Body of pancreas (tissue), 4 donors: ENCODE data around the gene DAZAP2. TPM values are rescaled to one million over a fixed set of nuclear protein-coding genes. Genes with fewer than 3 reads are reported as not detected.

Experiments
- ATAC-seq: fragments of 150-250 bp; one replicate; pipeline ENCODE4 v1.9.1; 2016
- DNase-seq, 4 donors: peaks; one replicate each; pipeline ENCODE4 v3.0.0-alpha.2; 2019
- H3K27ac ChIP-seq, 4 donors: fragments of 200-600 bp; sonication (generic); 1 replicate in 3 of 4; 2 replicates in 1 of 4; pipeline versions ENCODE4 v1.5.1 to v1.6.1; 2016 to 2019; ENCODE audit warnings: mild to moderate bottlenecking in 1 of 4, mixed read lengths in 1 of 4, moderate library complexity in 1 of 4
- H3K27me3 ChIP-seq, 2 donors: fragments of 200-600 bp; sonication (generic); one replicate each; pipeline ENCODE4 v1.6.0; 2016; ENCODE audit warnings: mild to moderate bottlenecking in 1 of 2
- H3K36me3 ChIP-seq, 2 donors: fragments of 200-600 bp; sonication (generic); replicated peaks in 1 of 2; 2 replicates each; pipeline ENCODE4 v1.5.1; 2016; ENCODE audit warnings: low read depth in 2 of 2; ENCODE audit not compliant: insufficient read depth in 1 of 2
- H3K4me1 ChIP-seq: fragments of 200-600 bp; sonication (generic); one replicate; pipeline ENCODE4 v1.6.0; 2016
- H3K4me3 ChIP-seq, 2 donors: fragments of 200-600 bp; sonication (generic); 1 replicate in 1 of 2; 2 replicates in 1 of 2; pipeline ENCODE4 v1.5.1; 2016 to 2019
- H3K9me3 ChIP-seq, 3 donors: fragments of 200-600 bp; sonication (generic); 1 replicate in 2 of 3; 2 replicates in 1 of 3; pipeline ENCODE4 v1.5.1; 2016
- CTCF ChIP-seq, 7 experiments: fragments of 450-650 bp in 4 of 7; fragments of 200-600 bp in 3 of 7; sonication (generic) in 3 of 7; IDR thresholded peaks; one replicate each; pipeline ENCODE4 v1.5.1; 2016 to 2019; ENCODE audit warnings: antibody characterized with exemption in 7 of 7
- POLR2A ChIP-seq, 3 donors: fragments of 450-650 bp; IDR thresholded peaks; one replicate each; pipeline ENCODE4 v1.6.1; 2016; ENCODE audit warnings: antibody characterized with exemption in 3 of 3, mild to moderate bottlenecking in 2 of 3
- WGBS, 2 donors: methylation state at CpG; one replicate each; pipeline ENCODE4 v1.1.5; 2017; 5-methylcytosine and 5-hydroxymethylcytosine counted together
- intact Hi-C: fragments of 100-400 bp; cut with DNase I; formaldehyde crosslinking; loops from one replicate; pipeline ENCODE4 v1.15.1; 2023
- total RNA-seq, 2 donors: library from RNA; depleted of rRNA; stranded (reverse); fragments of >200 nt; gene quantifications; one replicate each; pipeline ENCODE4 v1.1.0, GENCODE V29; 2016

The DAZAP2 gene
- total RNA-seq, 2 donors from 2014 or later: 77.1 to 87.7 TPM

DNA sequence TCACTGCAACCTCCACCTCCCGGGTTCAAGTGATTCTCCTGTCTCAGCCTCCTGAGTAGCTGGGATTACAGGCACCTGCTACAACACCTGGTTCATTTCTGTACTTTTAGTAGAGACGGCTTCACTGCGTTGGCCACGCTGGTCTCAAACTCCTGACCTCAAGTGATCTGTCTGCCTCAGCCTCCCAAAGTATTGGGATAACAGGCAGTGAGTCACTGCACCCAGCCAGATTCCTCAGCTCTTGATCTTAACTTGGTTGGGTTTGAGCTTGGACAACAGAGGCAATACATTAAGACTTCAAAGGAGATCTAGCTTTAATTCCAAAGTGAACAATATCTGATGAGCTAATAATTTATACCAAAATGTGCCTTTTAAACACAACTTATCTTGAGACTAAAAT is 5.6 kb downstream of the DAZAP2 start:
- WGBS, 2 donors: 78 to 88% methylated on average over 4 of the region's 4 CpGs
- ATAC-seq (no peak), DNase-seq (no peak)
- TF ChIP-seq CTCF (IDR thresholded peaks at IDR 0.05): no peak
- no peak for TF ChIP-seq POLR2A (IDR thresholded peaks at IDR 0.05)
- Histone ChIP-seq H3K27me3 (no peaks in the 10 kb centered on the region), H3K4me1 (peaks cover 33% of the 10 kb centered on the region), H3K36me3 (peaks cover 9% of the 10 kb centered on the region in 2 donors), H3K27ac (no peak overlapping the region), H3K4me3 (no peak overlapping the region), H3K9me3 (no peaks in the 10 kb centered on the region)
- intact Hi-C loops: no loop called here

DNA sequence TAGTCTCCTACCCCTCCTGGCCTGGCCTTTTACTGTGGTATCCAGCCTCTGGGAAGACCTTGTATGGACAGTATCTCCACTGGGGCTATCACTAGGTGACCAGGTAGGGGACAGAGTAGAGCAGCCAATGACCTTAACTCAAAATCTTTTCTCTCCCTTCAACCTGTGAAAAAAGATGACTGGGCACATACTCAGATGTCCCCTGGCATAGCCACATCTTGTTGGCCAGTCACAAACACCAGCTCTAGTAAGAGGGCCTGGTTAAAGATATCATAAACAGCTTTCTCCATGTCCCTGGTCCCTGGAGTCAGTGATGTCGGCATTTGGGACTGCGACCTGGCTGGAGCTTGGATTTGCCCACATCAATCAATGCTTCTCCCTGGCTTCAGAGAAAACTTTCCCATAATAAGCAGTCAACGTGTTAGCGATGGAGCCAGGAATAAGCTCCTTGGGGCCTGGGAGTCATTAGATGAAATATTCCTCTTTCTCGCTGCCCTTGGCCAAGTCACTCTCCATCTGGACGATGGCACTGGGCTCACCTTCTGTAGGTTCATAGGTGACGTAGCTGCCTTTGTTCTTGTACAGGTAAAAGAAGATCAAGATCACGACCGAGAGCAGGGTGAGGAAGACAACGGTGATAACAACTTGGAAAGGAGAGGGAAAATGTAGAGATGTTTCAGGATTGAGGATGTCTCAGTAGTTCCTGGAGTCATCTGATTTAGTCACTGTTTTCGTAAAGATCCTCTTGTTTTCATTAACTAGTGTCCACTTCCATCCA is 7.0 kb downstream of the DAZAP2 start:
- H3K27ac ChIP-seq: peak overlapping the region in 2 of 4 donors; percentile 13 to 43
- no peaks in the 10 kb centered on the region for H3K27me3 ChIP-seq
- peaks cover 23% of the 10 kb centered on the region for H3K4me1 ChIP-seq
- DNase-seq: no peak
- intact Hi-C loops: no loop called here
- 81 to 84% methylated on average over 7 to 11 of the region's 11 CpGs for WGBS, 2 donors
- H3K9me3 ChIP-seq: no peaks in the 10 kb centered on the region
- H3K4me3 ChIP-seq: no peak overlapping the region
- TF ChIP-seq POLR2A (IDR thresholded peaks at IDR 0.05): no peak
- no peak for TF ChIP-seq CTCF (IDR thresholded peaks at IDR 0.05)
- H3K36me3 ChIP-seq: peaks cover 9% of the 10 kb centered on the region in 2 donors
- no peak for ATAC-seq

DNA sequence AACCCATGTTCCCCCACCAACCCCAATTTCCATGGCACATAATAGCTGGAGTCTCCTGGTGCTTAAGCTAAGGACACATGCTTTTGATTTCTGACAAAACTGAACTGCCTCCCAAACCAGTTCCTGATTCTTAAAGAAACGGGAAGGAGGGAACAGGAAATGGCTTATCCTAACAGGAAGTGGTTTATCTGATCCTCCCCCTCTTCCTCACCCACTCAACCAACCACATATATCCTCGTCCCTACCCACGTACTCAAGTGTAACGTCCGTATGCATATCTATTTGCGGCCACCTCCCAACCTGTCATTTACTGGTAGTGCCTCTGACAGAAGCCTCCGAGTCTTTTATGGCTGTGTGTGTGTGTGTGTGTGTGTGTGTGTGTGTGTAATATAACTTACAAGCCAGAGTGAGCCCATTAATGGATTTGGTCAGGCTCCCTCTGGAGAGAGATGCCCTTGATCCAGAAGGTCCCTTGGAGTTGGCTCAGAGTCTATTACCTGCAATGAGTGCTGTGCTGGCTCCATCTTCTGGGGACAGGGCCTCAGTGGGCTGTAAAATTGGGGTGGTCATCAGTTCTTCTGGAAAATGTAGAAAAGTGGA is 7.7 kb downstream of the DAZAP2 start:
- ATAC-seq: peak; percentile 18
- DNase-seq: peak in 2 of 4 donors; percentile 10 to 58
- Histone ChIP-seq H3K9me3 (no peaks in the 10 kb centered on the region), H3K27ac (peak overlapping the region in 2 of 4 donors; percentile 13 to 43), H3K36me3 (peaks cover 4 to 5% of the 10 kb centered on the region in 2 donors), H3K4me3 (no peak overlapping the region), H3K4me1 (peaks cover 16% of the 10 kb centered on the region), H3K27me3 (no peaks in the 10 kb centered on the region)
- WGBS, 2 donors: 44 to 52% methylated on average over 7 of the region's 7 CpGs
- intact Hi-C loops: no loop called here
- TF ChIP-seq CTCF (IDR thresholded peaks at IDR 0.05): peak in 2 of 7 experiments; percentile 14 to 19
- peak in 1 of 3 donors; percentile 44 for TF ChIP-seq POLR2A (IDR thresholded peaks at IDR 0.05)

DNA sequence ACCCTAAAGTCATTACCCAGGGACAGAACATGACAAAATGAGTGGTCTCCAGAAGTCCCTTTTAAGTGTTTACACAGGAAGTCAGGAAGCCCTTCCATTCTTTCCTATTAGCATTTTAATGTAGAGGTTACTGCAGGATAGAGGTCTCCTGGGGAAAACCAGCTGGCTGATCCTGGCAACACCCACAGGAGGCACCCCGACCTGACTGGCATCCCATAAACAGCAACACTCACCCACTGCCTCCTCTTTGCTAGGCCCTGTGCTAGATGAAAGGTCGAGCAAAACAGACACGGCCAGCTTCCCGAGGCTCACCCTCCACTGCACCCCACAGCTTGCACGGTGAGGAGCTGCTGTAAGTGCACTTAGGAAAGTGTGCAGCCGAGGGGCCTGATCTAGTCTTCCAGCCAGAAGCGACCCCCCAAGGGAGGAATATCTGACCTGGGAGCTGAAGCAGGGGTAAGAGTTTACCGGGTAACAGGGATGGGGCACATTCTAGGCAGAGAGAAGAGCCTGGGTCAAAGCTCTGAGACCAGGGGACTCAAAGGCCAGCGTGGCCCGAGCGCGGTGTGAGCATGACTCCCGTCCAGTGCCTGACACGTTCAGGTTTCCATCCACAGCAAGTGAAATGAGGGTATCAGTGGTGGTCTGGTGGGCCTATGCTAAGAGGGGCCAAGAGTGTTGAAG is 9.0 kb downstream of the DAZAP2 start:
- Histone ChIP-seq H3K27me3 (no peaks in the 10 kb centered on the region), H3K9me3 (no peaks in the 10 kb centered on the region), H3K4me3 (no peak overlapping the region), H3K27ac (no peak overlapping the region), H3K36me3 (no peaks in the 10 kb centered on the region), H3K4me1 (peaks cover 14% of the 10 kb centered on the region)
- TF ChIP-seq POLR2A (IDR thresholded peaks at IDR 0.05) (no peak), CTCF (IDR thresholded peaks at IDR 0.05) (no peak)
- DNase-seq (no peak), ATAC-seq (no peak)
- WGBS, 2 donors: 64% methylated on average over 14 of the region's 14 CpGs
- intact Hi-C loops: no loop called here
